Esophagus mucosa (tissue), 1 donor: Measurements from ENCODE around the gene SMCR8. TPM values are rescaled to one million over a fixed set of nuclear protein-coding genes. Genes with fewer than 3 reads are reported as not detected.
"Not testable (repeated sequence)": the region's sequence is repeated elsewhere in the genome, so short reads cannot be mapped to it uniquely, and the experiment has no call there.

ENCODE experiments used
- ATAC-seq: fragments of 200-7000 bp; cut with Tn5 transposase; one replicate; pipeline ENCODE4 v1.9.1; 2020
- total RNA-seq: library from RNA; stranded (reverse); gene quantifications from one replicate; pipeline ENCODE4 v1.2.4, GENCODE V29; 2023
- donor health status: DM: yes; HTN: yes; CAD: no.

SMCR8 gene
- total RNA-seq, result 8.6 TPM

DNA sequence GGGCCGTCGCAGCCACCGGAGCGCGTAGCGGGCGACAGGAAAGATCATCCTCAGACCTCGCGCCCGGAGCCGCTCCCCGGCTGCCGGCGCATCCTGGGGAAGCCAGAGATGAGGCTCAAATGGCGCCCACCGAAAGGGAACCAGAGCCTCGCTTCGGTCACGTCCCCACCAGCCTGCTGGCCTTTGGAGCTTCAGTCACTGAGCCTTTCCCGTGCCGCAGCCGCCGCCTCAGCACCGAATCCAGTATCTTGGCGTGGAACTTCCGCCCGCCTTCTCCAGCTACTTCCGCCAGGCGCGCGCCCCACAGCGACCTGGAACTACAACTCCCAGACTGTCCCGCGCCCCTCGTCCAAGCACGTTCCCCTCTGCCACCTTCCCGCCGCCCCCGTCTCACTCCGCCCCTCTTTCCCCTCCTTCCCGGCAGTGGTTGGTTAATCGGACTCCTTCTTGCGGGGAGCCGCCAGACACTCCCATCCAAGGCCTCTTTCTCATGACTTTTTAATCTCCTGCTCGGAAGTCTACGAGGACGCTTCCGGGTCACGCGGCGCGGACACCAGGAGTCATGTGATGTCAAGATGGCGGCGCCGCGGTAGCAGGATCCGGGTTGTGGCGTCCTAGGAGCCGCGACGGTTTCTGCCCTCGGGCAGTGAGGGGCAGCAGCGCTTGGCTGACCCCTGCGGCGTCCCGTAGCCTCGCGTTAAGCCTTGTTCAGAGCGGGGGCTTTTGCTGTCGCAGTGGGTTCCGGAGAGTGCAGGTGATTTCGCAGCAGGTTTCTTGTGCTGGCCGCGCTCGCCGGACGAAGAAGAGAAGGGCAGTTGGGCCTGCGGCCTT is at the start of gene SMCR8, which contains the start of gene TOP3A:
Gene SMCR8, plus strand, starts transcription at position 563 of the 831 bp plus-strand sequence. CDS start 497 bp downstream, outside the sequence.
Gene TOP3A, minus strand, starts transcription at position 264 of the 831 bp plus-strand sequence. Its CDS starts 216 bp downstream, at position 48.
- peak; percentile 98 for ATAC-seq

GRCh38 chr17:18267366-18267765 is 47.7 kb upstream of the SMCR8 start:
- ATAC-seq, result no peak

- peak; percentile 55 for ATAC-seq
These were observed 47.0 kb upstream of the SMCR8 start for GRCh38 chr17:18267927-18268711.

DNA sequence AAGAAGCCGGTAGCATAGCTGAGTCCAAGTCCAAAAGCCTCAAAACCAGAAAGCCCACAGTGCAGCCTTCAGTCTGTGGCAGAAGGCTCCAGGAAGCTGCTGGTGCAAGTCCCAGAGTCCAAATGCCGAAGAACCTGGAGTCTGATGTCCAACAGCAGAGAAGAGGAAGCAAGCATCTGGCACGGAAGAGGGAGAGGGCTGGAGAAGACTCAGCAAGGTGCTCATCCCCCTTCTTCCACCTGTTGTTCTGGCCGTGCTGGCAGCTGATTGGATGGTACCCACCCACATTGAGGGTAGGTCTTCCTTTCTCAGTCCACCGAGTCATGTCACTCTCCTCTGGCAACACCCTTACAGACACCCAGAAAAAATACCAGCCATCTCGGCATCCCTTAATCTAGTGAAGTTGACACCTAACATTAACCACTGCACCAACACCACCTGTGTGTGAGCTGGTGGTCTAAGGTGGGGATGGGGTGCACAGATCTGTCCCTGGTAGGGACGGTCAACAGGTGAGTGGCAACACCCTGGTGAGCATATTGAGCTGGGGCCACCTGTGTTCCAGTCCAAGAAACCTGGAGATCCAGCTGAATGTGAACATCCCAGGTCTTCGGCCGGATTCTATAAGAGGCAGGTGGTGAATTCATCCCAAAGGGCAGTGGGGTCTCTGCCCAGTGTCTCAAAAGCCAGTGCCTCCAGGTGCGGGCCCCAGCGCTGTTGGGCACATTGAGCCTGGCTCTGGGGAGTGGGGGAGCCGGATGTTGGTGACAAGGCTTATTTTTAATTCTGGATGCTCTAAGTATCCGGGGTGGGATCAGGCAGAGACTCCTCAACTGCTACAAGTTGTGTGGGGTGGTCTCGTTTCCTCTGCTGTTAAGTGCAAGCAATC is 44.8 kb upstream of the SMCR8 start:
- no peak for ATAC-seq

DNA sequence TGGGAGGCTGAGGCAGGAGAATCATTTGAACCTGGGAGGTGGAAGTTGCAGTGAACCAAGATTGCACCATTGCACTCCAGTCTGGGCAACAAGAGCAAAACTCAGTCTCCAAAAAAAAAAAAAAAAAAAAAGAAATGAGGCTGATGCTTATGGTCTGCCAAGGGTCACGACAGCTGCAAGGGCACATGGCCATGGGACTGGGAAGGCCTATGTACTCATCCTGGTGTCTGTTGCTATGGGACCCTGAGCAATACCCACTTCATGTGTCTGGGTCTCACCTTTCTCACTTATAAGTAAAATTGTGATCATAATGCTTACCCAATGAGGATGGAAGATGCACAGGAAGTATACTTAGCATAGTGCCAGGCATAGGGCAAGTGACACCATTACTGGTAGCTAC is 38.0 kb upstream of the SMCR8 start:
- ATAC-seq, result no peak

GRCh38 chr17:18278867-18279266 is 36.2 kb upstream of the SMCR8 start:
- ATAC-seq, result no peak

DNA sequence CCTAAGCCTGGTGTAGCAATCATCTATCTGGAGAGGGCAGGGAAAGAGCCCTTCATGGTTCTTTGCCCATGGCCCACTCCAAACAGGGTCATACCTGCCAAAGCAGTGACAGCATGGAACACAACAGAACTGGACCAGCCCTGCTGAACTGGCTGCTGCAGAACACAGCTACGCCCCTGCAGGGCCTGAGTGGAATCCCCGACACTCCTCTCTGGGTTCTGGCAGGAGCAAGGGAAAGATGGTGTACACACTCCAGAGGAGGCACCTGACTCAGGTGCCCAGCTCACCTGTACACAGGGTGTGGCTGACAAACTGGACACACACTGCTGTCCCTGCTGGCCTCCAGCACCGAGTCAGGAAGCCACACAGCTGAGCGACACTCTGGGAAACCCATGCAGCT is 34.8 kb upstream of the SMCR8 start:
- peak; percentile 35 for ATAC-seq

GRCh38 chr17:18280766-18281371 is 34.2 kb upstream of the SMCR8 start:
- ATAC-seq, result no peak

DNA sequence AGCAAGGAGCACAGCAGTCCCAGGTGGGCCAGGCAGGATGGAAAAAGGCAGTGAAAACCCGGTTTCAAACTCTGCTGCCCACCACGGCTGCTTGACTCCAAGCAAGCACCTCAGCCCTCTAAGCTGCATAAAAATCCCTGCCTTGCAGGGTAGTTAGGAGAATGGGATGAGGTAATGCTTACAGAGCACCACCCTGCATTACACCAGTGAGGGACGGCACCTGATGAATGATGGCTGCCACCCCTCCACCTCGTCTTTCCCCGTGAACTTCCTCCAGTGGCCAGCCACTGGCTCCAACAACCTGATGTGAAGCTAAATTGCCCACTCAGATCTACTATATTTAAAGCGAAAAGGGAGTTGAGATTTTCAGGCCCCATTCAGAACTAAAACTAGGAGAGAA is 33.3 kb upstream of the SMCR8 start:
- ATAC-seq, result no peak

DNA sequence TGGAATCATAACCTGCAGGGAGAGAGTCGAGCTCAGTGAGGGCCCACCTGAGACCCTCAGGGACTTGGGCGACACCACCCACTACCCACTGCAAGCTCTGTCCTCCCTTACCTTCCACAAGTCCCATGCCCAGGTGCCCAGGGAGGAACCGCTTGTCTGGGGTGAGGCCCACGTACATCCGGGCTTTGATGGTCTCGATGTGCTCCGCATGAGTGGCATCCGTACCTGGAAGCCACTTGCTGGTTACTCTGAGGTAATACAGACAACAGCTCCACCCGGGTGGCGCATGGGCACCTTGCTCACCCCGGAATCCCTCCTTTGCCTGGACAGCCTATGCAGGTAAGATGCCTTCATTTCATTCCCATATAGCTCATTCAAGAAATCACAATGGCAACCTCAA is 29.8 kb upstream of the SMCR8 start:
- no peak for ATAC-seq

DNA sequence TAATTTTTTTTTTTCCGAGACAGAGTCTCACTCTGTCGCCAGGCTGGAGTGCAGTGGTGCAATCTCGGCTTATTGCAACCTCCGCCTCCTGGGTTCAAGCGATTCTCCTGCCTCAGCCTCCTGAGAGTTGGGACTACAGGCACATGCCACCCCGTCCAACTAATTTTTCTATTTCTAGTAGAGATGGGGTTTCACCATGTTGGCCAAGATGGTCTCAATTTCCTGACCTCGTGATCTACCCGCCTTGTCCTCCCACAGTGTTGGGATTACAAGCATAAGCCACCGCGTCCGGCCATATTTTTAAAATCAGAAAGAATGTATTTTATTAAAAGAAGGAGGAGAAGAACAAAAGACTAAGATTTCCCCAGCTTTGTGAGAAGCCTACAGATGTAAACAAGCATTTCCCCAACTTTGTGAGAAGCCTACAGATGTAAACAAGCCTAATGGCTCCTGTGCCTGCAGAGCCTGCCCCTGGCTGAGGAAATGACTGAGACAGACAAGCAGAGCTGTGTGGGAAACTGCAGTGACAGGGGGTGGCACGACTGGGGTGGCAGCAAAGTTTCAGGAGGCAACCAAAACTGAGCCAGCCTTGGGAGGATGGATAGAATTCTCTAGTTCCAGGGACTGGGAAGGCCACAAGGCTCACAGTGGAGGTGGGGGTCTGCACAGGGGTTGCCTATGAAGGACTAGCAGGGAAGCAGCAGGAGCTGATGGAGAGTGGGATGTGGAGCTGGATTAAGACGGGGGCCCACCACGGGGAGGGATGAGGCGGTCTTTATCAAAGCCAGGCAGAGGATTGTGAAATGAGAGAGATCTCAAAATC is 23.2 kb upstream of the SMCR8 start:
- no peak for ATAC-seq

GRCh38 chr17:18298061-18298460 is 17.0 kb upstream of the SMCR8 start:
- ATAC-seq, result not testable (repeated sequence)

DNA sequence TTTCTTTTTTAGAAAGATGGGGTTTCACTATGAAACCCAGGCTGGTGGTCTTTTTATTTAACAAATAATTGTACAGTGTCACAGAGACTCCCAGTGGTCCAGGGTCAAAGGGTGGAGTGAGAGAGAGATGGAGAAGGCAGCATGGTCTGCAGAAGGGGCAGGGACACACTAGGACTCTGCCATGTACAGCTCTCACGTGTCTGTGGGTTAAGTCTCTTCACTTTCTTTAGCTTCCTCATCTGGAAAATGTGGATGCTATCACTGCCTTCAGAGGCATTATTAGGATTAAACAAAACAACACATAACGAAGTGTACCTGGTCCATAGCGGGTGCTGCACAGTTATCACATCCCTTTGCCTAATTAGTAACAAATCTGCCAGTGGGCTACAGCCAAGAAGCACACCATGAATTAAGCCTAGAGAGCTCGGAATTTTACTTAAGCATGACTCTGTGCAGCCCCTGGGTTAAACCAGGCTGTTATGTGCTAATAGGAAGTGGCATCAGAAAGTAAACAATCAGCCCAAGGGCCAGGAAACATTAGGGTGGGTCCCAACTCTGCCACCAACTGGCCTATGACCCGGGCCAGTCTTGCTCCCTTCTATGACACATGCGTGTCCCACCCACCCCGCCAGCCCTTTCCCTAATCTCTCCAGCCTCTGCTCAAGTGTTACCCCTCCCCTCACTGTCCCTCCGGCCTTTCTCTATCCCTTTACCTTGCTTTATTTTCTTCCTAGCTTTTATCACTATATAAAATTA is 14.2 kb upstream of the SMCR8 start:
- peak; percentile 25 for ATAC-seq

GRCh38 chr17:18303206-18303605 is 11.9 kb upstream of the SMCR8 start:
- ATAC-seq, result not testable (repeated sequence)

DNA sequence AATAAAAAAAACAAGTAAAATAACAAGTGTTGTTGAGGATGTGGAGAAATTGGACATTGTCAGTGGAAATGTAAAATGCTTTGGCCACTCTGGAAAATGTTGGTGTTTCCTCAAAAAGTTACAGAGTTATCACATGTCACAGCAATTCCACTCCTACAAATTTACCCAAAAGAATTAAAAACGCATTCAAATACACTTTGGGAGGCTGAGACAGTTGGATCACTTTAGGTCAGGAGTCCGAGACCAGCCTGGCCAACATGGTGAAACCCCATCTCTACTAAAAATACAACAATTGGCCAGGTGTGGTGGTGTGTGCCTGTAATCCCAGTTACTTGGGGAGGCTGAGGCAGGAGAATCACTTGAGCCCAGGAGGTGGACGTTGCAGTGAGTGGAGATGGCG is 5.9 kb upstream of the SMCR8 start:
- no peak for ATAC-seq

DNA sequence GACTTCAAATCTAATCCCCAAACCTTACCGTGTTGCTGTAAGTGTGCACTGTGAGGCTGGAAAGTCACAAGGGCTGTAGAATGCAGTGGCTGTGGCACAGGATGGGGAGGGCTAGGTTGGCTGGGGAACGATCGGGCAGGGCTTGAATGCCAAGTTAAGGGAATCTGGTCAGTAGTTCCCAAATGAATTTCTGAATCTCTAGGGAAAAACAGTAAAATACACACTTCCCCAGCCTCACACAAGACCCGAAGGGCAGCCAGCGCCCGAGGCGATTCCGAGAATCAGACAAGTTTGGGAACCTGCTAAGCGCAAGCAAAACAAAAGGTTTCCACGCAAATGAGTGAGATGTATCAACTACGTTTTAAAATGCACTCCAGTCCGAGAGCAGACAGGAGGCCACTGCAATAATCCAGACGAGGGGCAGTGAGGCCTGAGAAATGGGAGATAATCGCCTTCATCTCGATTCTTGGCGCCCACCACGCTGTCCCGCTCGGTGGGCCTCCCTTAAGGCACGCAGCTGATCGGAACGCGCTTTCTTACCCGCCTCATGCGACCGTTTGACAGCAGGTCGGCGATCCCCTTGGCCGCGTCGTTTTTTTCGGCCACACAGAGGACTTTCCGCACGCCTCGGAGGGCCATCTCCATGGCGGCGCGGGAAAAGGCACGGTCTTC is 898 bp upstream of the SMCR8 start:
- no peak for ATAC-seq

DNA sequence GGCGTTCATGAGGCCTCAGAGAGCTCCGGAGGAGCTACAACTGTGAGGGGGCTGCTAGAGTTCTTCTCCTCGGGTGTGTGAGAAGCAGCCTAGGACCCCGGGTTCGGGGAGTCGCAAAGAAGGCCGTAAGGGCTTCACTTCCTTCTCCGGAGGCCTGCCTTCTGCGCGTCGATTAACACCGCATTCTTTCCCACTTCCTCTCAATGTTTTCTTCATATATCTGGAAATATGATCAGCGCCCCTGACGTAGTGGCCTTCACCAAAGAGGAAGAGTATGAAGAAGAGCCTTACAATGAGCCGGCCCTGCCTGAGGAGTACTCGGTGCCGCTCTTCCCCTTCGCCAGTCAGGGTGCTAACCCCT is 449 bp downstream of the SMCR8 start:
- peak; percentile 1 for ATAC-seq

- ATAC-seq, result no peak
These were observed 868 bp downstream of the SMCR8 start for GRCh38 chr17:18315961-18316360.

DNA sequence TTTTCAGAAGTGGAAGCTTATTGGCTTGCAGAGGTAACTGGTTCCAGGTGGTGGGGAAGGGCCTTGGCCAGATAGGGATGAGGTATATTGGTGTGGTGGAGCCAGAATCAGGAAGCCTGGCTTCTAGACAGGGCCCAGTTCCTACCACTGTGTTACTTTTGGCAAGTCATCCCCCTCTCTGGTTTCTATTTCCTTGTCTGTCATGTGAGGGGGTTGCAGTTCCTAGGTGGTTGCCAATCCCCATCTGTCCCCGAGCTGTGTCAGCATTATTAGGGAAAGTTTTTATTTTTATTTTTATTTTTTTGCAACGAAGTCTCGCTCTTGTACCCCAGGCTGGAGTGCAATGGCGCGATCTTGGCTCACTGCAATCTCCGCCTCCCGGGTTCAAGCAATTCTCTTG is 3.0 kb downstream of the SMCR8 start:
- ATAC-seq, result no peak
